ENCODE results near the gene RCE1. TPM values are rescaled to one million over a fixed set of nuclear protein-coding genes. Genes with fewer than 3 reads are reported as not detected.

Gene RCE1
- polyA plus RNA-seq, 1 experiment = 20.1 TPM

- Histone ChIP-seq H3K27me3 (ENCODE audit: control insufficient read depth, insufficient read depth, low read length) (no peaks in the 10 kb centered on the region), H3K36me3 (ENCODE audit: control insufficient read depth, insufficient read depth, low read length) (peaks cover 6% of the 10 kb centered on the region), H3K4me3 (ENCODE audit: low read depth, low read length) (no peak overlapping the region)
- POLR2A ChIA-PET = no interaction called here
- TF ChIP-seq, protein P1, sequence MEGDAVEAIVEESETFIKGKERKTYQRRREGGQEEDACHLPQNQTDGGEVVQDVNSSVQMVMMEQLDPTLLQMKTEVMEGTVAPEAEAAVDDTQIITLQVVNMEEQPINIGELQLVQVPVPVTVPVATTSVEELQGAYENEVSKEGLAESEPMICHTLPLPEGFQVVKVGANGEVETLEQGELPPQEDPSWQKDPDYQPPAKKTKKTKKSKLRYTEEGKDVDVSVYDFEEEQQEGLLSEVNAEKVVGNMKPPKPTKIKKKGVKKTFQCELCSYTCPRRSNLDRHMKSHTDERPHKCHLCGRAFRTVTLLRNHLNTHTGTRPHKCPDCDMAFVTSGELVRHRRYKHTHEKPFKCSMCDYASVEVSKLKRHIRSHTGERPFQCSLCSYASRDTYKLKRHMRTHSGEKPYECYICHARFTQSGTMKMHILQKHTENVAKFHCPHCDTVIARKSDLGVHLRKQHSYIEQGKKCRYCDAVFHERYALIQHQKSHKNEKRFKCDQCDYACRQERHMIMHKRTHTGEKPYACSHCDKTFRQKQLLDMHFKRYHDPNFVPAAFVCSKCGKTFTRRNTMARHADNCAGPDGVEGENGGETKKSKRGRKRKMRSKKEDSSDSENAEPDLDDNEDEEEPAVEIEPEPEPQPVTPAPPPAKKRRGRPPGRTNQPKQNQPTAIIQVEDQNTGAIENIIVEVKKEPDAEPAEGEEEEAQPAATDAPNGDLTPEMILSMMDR (IDR thresholded peaks at IDR 0.05; ENCODE audit: insufficient read depth, low read depth, low read length) = no peak
- DNase-seq (ENCODE audit: low read depth) = no peak
- CTCF ChIA-PET = interaction anchor here (2.1 kb wide), 1 partner anchor 13 kb away, joined by 6 read pairs; no protein-coding TSS in a partner anchor
These were observed 25.0 kb downstream of the RCE1 start for GRCh38 chr11:66868082-66868725.

DNA sequence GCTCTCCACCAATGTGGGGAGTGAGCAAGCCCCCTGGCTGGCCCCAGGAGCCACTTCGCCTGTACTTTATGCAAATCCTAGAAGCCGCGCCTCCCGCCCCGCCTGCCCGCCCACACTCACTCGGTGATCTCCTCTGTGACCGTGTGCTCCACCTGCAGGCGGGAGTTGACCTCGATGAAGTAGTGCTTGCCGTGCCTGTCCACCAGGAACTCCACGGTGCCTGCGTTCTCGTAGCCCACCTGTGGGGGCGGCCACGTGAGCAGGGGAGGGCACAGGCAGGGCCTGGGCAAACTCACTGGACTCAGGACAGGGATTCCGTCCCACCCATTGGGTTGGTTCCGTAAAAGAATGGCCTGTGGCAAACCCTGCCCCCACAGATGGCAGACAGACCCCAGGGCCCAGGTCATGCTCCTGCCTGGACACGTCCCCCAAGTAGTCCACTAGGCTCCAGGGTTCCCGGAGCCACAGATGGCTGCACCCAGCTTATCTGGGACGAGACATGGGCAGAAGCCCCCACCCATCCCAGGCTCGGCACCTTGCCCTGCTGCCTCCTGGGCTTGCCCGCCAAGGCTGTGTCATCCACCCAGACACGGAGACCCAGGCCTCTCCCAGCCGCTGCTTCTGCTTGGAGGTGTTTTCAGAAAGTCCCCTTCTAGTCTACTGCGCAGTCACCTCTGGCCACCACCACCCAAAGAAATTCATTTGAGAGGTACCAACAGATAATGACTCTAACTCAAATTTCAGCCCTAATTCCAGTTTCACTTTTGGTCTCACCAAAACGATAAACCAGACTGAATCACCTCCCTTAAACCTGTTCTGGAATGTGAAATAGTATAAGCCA, 25.7 kb downstream of the RCE1 start:
- POLR2A ChIA-PET = no interaction called here
- CTCF ChIA-PET = interaction anchor here (1.5 kb wide), 1 partner anchor 12 kb away, joined by 4 read pairs; no protein-coding TSS in a partner anchor
- no peak for DNase-seq (ENCODE audit: low read depth)

GRCh38 chr11:66869567-66869870, 26.3 kb downstream of the RCE1 start:
- ChIA-PET POLR2A (no interaction called here), CTCF (interaction anchor here (1.5 kb wide), 1 partner anchor 11 kb away, joined by 4 read pairs; no protein-coding TSS in a partner anchor)
- Histone ChIP-seq H3K27me3 (ENCODE audit: control insufficient read depth, insufficient read depth, low read length) (no peaks in the 10 kb centered on the region), H3K36me3 (ENCODE audit: control insufficient read depth, insufficient read depth, low read length) (peaks cover 5% of the 10 kb centered on the region), H3K4me3 (ENCODE audit: low read depth, low read length) (no peak overlapping the region)
- no peak for DNase-seq (ENCODE audit: low read depth)
- TF ChIP-seq, protein P1 (IDR thresholded peaks at IDR 0.05; ENCODE audit: insufficient read depth, low read depth, low read length) = no peak

More for the DNA sequence above, 25.7 kb downstream of the RCE1 start:
- Histone ChIP-seq H3K36me3 (ENCODE audit: control insufficient read depth, insufficient read depth, low read length) (peaks cover 5% of the 10 kb centered on the region), H3K27me3 (ENCODE audit: control insufficient read depth, insufficient read depth, low read length) (no peaks in the 10 kb centered on the region), H3K4me3 (ENCODE audit: low read depth, low read length) (no peak overlapping the region)
- TF ChIP-seq, protein P1 (IDR thresholded peaks at IDR 0.05; ENCODE audit: insufficient read depth, low read depth, low read length) = no peak

GRCh38 chr11:66870131-66870530, 26.9 kb downstream of the RCE1 start:
- TF ChIP-seq, protein P1 (IDR thresholded peaks at IDR 0.05; ENCODE audit: insufficient read depth, low read depth, low read length) = no peak
- Histone ChIP-seq H3K36me3 (ENCODE audit: control insufficient read depth, insufficient read depth, low read length) (peaks cover 5% of the 10 kb centered on the region), H3K27me3 (ENCODE audit: control insufficient read depth, insufficient read depth, low read length) (no peaks in the 10 kb centered on the region), H3K4me3 (ENCODE audit: low read depth, low read length) (no peak overlapping the region)
- ChIA-PET POLR2A (no interaction called here), CTCF (interaction anchor here (1.5 kb wide), 1 partner anchor 11 kb away, joined by 4 read pairs; no protein-coding TSS in a partner anchor)
- DNase-seq (ENCODE audit: low read depth) = no peak

Data from BJ (cell line).